Suppressor macrophage (primary cell): ENCODE data around the gene ANKRD13A.
"Not testable (repeated sequence)": the region's sequence is repeated elsewhere in the genome, so short reads cannot be mapped to it uniquely, and the experiment has no call there.

Experiments
- DNase-seq, 4 experiments: peaks; one replicate each; pipeline ENCODE4 v3.0.0-alpha.2; 2020 to 2022

Gene ANKRD13A

DNA sequence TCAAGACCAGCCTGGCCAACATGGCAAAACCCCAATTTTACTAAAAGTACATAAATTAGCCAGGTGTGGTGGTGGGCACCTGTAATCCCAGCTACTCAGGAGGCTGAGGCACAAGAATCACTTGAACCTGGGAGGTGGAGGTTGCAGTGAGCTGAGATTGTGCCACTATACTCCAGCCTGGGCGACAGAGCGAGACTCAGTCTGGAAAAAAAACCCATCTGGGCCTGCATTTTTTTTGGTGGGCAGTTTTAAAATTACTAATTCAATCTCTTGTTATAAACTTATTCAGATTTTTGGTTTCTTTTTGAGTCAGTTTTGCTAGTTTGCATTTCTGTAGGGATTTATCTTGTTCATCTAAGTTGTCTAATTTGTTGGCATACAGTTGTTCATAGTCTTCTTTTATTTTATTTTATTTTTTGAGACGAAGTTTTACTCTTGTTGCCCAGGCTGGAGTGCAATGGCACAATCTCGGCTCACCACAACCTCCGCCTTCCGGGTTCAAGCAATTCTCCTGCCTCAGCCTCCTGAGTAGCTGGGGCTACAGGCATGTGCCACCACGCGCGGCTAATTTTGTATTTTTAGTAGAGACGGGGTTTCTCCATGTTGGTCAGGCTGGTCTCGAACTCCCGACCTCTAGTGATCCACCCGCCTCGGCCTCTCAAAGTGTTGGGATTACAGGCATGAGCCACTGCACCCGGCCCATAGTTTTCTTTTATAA is 9.6 kb downstream of the ANKRD13A start:
- DNase-seq, result not testable (repeated sequence)

DNA sequence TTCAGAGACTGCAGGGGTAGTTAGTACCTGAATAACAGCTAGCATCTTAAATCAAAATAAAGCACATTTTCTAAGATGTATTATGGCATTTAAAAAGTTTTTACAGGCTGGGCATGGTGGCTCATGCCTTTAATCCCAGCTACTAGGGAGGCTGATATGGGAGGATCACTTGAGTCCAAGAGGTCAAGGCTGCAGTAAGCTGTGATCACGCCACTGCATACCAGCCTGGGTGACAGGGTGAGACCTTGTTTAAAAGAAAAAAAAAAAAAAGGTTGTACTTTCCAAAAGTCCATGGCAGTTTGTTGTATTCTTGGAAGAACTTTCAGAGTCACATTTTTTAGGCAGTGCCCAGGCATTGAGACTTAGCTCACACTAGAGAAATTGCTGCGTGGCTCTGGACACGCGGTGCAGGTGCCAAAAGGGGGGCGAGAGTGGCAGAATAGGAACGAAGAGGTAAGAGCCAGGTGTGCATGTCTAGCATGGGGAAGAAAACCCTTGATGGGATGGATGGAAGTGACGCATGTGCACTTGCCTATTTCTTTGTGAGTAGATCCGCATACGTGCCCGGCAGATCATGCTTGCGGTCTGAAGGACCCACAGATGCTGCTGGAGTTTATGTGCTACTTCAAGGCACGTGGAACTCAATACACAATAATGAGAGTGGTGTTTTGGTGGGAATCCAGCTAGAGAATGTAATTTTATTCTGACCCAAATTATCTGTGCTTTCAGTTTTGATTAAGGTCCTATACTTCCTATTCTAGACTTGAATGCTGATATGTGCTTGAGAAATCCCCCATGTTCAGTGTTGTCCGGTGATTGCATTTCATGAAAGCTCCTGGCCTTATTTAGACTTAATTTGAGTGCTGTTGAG is 11.9 kb downstream of the ANKRD13A start:
- peak in 1 of 4 experiments; percentile 22 for DNase-seq

DNA sequence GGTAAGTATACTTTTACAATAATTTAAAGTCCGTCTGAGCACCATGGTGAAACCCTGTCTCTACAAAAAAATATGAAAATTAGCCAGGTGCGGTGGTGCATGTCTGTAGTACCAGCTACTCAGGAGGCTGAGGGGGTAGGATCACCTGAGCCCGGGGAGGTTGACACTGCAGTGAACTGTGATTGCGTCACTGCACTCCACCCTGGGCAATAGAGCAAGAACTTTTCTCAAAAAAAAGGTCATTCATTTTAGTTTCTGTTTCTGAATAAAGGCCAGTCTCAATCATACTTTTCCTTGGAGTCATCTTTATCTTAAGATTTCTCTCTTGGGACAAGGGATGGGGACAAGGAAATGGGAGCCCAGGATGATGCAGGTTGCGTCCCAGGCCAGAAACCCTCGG is 12.9 kb downstream of the ANKRD13A start:
- no peak for DNase-seq

DNA sequence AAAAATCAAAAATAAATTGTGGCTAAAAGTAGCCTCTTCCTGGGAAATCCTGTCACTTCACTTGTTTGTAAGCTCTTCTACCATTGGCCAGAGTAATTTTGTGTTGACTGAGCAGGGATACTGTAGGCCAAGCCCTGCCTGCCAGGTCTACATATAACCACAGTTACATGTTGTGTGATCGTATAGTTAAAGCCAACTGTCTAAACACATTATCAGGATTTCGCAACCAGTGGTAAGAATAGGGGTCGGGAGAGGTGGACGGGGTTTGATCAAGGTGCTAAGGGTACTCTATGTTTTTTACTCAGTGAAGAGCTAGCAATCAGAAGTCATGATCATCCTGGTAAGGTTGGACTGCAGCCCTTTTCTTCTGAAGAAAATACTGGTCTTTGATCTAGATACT is 13.4 kb downstream of the ANKRD13A start:
- no peak for DNase-seq

DNA sequence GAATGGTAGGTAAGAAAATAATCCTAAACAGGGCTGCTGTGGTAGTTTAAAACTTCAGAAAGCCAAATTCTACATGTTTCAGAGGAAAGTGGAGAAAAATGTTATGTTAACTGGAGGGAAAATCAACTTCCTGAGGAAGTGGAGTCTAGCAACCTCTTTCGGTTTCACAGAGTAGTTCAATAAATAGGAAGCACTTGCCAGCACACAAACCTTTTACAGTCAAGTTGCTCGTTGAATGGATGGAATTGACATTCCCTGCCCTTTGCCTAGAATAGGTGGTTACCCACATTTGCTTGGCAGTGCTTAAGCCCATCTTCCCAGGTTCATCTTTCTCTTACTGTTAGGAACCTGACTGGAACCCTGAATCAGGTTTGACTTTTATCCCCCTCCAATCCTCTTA is 15.9 kb downstream of the ANKRD13A start:
- peak; percentile 49 to 83 (median 68) for DNase-seq

DNA sequence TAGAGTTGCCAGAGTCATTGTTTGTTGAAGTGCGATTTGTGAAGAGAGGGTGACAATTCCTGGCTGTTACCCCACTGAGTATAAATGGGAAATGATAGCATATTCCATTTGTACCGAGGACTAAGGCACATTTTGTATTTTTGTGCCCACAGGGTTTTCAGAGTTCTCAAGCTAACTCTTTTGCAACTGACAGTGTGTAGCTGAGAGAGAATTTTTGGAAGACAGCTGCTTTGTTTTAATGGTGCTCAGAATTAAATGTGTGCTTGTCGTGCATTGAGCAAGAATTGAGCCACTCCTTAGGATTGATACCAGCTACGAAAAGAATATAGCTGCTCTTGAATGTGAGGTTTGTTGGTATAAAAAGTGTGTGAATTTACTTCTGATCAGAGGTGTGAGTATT is 21.7 kb downstream of the ANKRD13A start:
- no peak for DNase-seq

DNA sequence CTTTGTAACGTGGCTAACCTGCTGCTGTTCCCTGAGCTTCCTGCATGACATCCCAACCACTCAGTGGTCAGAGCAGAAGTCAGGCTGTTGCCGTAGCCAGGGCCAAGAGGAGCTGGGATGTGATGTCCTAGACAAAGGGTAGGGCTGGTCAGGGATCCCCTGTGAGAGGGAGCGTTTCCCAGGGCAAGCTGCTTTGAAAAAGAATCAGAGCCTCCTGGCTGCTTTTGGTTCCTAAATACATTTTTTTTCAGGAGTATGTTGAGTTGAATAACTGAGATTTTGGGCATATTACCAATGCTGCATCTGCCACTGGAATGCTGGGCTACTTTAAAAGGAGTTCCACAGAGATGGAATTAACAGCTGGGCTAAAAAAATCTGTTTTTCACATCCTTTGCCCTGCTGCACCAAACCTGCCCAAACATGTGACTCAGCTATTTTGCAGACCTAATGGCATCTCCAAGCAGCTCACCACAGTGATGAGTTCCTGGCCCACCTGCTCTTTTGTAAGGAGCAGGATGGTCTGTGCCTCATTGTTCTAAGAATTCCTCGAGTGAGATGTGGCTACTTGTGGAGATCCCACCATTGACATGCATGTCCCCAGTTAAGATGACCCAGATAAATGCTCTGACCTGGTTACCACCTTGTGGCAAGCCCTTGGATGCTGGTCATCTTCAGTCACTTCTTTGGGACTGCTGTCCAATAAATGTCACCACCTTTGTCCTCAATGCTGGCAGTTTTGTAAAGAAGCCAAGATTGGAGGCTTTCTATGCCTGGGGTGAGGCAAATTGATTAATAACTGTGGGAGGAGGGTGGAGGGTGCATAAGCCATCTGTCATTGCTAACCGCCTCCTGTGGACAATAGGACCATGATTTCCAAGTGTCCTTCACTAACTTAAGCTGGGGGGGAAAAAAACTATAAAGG is 24.1 kb downstream of the ANKRD13A start:
- DNase-seq, result no peak

DNA sequence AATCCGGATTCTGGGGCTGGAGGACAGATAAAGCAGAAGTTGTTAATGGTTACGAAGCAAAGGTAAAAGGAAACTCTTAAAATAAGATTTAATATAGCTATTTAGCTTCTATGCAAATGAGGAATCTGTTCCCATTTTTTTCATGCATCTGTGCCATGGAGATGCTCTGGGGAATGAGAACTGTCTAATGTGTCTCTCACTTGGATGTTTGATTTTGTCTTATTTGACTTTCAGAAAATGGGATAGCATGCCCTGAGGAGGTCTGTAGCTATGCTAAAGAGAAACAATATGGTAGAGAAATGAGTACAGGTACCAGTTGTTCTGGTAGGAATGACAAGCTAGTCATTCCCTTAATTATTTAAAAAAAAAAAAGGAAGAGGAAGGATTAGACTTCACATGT is 24.8 kb downstream of the ANKRD13A start:
- DNase-seq, result no peak

DNA sequence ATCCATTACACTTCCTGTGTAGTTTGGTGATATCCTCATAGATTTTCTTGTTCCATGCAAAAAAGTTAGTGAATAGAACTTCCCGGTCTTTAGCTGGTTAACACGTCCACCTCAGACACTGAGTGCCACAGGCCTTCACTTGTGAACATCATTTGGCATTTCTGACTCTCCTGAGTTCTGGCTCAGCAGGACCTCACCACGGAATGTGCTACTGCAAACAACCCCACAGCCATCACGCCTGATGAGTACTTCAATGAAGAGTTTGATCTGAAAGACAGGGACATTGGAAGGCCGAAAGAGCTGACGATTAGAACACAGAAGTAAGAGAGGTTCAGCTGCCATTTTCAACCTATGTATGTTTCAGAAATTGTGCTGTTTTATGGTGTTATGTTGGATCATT is 29.1 kb downstream of the ANKRD13A start:
- DNase-seq, result no peak

DNA sequence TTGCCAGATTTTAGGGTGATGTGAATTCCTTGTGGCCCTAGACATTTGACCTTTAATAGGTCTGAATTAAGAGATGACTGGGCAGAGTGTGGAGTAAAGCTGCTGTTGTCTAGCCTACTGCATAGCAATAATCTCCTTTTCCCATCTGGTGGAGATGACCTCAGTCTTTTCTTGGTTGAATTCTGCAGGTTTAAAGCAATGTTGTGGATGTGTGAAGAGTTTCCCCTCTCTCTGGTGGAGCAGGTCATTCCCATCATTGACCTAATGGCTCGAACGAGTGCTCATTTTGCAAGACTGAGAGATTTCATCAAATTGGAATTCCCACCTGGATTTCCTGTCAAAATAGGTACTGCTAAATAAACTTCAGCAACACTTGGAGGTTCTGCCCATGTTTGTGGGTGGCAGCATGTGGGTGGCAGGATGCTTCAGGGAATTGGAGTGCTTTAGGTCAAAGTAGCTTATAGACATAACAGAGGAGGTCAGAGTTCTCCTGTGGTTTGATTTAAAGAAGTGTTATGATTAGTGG is 30.1 kb downstream of the ANKRD13A start:
- peak in 1 of 4 experiments; percentile 12 for DNase-seq

DNA sequence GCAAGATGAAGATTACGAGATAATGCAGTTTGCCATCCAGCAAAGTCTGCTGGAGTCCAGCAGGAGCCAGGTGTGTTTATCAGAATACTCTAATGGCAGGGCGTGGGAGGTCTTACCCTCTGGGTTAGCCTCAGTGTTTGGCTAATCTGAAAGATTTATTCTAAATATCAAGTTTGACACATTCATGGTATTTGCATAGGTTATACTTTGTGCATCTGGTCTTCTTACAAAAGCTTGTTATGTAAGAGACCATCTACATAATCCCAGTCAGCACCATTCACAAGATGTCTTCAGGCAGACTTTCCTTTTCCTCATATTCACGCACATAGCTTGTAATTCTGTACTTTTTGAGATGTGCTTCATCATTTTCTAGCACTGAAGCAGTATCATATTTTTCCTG is 34.7 kb downstream of the ANKRD13A start:
- DNase-seq, result no peak

DNA sequence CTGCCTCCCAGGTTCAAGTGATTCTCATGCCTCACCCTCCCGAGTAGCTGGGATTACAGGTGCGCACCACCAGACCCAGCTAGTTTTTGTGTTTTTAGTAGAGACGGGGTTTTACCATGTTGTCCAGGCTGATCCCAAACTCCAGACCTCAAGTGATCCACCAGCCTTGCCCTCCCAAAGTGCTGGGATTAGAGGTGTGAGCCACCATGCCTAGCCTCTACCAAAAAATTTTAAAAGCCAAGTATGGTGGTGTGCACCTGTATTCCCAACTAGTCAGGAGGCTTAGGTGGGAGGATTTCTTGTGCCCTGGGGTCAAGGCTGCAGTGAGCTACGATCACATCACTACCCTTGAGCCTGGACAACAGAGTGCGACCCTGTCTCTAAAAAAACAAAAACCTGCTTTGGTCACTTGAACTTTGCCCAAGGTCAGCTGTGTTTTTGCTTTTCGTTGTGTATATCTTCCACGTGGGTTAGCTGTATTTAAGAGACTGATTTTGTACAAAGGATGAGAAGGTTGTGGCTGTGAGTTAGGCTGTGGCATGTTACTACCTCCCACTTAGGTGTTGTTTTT is 36.4 kb downstream of the ANKRD13A start:
- no peak for DNase-seq

DNA sequence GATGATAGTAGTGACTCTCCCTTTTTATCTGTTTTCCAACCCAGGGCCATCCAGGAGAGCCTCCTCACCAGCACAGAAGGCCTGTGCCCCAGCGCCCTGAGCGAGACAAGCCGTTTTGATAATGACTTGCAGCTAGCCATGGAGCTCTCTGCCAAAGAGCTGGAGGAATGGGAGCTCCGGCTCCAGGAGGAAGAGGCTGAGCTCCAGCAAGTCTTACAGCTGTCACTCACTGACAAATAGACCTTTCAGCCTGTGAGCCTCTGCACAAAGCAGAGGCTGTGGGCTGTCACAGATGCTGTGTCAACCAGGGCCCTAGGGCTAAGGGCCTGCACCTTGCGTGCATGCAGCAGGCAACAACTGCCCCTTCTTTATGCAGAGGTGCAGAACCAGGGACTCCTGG is 38.1 kb downstream of the ANKRD13A start:
- no peak for DNase-seq

DNA sequence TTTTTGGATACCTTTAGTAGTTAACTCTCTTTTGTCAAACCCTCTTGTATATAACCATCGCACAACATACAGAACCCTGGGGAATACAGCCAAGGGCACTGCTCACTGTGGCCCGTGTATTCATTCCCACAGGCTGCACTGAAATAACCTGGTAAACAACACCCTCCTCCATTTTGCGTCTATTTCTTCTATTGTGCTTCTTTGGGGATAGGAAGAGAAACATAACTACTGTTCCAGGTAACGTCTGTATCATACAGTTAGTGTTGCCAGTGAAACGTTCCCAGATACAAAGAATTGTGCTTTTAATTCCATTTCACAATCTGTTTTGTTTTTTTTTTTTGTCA is 39.5 kb downstream of the ANKRD13A start:
- no peak for DNase-seq

DNA sequence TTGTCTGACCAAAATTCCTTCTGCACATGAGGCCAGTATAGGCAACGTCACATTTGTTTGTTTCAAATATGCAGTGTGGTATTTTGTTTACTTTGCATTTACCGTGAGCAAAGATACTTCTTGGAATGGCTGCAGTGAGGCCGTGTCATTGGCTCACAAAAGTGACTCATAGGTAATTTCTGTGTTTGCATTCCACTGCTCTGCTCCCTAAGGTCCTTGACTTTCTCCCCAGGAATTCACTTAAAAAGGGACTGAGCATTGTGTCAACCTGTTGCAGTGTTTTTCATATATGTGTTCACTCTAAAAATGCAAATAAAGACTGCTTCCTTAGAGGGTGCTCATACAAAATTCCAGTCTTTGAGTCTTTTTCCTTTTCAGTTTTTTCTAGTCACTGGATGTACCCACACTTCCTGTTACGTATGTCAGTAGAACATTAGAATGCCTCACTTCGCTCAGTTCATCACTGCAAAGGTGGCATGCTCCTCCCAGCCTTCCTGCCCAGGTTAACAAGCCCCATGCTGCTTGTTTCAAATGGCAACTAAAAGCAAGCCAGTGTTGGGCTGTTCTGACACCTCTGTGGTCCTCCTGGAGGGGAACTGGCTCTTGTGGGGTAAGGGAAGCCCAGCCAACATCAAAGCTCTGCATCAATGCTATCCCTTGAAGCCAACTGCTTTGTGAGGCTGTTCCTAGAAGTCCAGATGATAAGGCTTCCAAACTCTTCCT is 40.0 kb downstream of the ANKRD13A start:
- DNase-seq, result peak in 3 of 4 experiments; percentile 9 to 20 (median 18)

DNA sequence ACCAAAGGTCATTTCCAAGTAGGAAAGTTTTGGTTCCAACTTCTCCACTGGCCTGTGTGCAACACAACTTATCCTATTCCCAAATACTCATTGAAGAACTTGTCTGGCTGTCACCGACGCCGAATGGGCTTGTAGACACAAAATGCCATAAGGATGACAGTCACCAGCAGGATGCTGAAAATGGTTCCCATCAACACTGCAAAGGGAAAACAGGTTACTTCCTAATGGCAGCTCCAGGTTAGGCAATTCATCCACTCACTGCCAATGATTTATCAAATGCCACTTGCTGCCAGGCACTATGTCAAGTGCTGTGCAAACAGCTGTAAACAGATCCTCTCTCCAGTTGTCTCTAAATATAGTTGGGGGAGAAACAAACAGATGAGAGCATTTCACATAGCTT is 43.0 kb downstream of the ANKRD13A start:
- no peak for DNase-seq

DNA sequence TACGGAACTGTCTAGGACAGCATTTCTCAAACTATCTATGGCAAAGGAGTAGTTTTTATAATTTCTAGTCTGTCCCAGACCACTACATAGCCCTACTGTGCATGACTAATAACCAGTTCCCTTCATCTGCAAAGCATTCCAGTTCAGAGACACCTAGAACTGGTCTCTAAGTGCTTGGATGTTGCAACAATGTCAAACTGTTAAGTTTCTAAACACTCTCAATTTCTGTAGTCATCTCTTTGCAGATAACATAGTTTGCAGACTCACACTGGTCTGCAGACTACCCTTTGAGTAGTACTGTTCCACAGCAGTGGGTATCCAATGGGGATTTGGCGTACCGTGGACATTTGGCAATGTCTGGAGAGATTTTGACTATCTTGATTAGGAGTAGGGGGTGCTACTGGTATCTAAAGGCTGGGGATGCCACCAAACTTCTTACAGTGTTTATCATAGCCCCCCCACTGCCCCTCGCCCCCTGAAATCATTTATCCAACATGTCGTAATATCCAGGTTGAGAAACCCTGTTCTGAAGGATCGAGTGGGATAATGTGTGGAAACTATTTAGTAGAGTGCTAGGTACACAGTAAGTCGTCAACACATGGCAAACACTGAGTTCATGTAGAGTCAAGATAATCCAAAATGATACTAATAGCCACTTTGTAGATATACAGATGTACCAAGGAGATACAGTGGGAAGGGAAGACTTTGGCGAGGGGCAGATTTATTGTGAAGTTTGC is 47.4 kb downstream of the ANKRD13A start:
- DNase-seq, result no peak

DNA sequence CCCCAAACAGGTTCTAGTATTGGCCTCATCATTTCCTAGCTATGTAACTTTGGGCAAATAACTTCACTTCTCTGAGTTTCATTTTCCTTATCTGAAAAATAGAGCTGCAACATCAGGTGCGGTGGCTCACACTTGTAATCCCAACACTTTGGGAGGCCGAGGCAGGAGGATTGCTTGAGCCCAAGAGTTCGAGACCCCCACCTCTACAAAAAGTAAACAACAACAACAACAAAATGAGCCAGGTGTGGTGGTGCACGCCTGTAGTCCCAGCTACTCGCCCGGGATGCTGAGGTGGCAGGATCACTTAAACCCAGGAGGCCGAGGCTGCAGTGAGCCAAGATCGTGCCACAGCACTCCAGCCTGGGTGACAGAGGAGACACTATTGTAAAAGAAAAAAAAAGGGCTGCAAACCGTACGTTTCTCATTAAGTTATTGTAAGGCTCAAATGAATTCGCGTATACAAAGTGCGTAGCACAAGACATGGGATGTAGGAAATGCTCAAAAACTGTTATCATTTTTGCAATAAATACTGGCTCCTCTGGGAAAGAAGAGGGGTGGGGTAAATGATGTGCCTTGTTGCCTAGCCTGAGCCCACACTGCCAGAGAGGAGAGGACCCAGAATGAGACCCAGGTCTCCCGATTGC is 48.2 kb downstream of the ANKRD13A start:
- DNase-seq, result no peak

DNA sequence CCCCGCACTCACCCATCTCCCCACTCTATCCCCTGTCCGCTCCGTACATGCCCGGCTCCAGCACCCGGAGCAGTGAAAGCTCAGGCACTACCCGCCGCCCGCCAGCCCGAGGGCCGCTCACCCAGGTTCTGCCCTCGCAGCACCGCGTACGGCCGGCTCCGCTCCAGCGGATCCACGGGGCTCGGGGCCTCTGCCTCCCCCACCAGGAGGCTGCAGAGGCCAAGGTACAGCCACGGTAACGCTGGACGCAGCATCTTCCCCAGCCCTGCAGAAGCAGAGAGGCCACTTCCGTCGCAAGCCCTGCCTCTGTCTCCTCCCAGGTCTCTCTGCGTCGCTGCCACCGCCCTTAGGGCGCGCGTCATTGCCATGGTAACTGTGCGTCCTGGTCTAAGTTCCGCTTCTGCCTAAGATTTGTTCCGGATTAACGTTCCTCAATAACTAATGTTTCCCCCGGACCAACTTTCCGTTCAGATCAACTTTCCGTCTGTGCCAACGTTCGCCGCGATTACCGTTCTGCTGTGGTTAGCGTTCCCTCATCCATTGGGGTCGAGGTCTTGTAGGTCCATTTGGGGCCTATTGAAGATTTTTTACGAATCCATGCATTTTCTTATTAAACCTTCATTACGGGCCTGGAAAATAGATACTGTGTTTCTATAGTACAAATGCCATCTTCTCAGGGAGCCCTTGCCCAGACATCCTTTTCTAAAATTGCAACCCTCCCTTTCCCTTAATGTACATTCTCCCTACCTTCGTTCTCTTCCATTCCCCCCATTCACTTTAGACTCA is 49.2 kb downstream of the ANKRD13A start, which contains the start of gene C12orf76:
Gene C12orf76 (minus strand): TSS at position 281 of the 786 bp plus-strand sequence. CDS start 27 bp downstream, at position 254.
- peak; percentile 97 to 99 (median 98) for DNase-seq
